Naive B cell (primary cell): ENCODE measurements around the gene TNK2. TPM values are rescaled to one million over a fixed set of nuclear protein-coding genes. Genes with fewer than 3 reads are reported as not detected.
"Not testable (repeated sequence)": the region's sequence is repeated elsewhere in the genome, so short reads cannot be mapped to it uniquely, and the experiment has no call there.

Experiments
- ATAC-seq, 2 donors: fragments of 150-1000 bp; cut with Tn5 transposase; 2 replicates each; pipeline ENCODE4 v1.10.0; 2021; ENCODE audit warnings: low read depth in 2 of 2, mild to moderate bottlenecking in 2 of 2, moderate library complexity in 2 of 2
- DNase-seq: peaks from one replicate; pipeline ENCODE4 v3.0.0; 2022
- H3K27ac Mint-ChIP-seq, 6 donors: one replicate each; pipeline ENCODE4 v1.8.0; 2020 to 2022; ENCODE audit warnings: mild to moderate bottlenecking in 6 of 6, mixed read lengths in 6 of 6, moderate library complexity in 5 of 6, inconsistent platforms in 2 of 6
- H3K27me3 Mint-ChIP-seq, 3 donors: one replicate each; pipeline ENCODE4 v1.8.0; 2021 to 2022; ENCODE audit warnings: mixed read lengths in 3 of 3, mild to moderate bottlenecking in 1 of 3
- H3K36me3 Mint-ChIP-seq, 2 donors: one replicate each; pipeline ENCODE4 v1.8.0; 2020 to 2022; ENCODE audit warnings: mixed read lengths in 2 of 2, inconsistent platforms in 1 of 2, mild to moderate bottlenecking in 1 of 2
- H3K4me1 Mint-ChIP-seq, 3 donors: one replicate each; pipeline ENCODE4 v1.8.0; 2020 to 2022; ENCODE audit warnings: mixed read lengths in 3 of 3, inconsistent platforms in 1 of 3, mild to moderate bottlenecking in 1 of 3, moderate library complexity in 1 of 3
- H3K4me3 Mint-ChIP-seq, 8 donors: one replicate each; pipeline ENCODE4 v1.8.0; 2020 to 2022; ENCODE audit warnings: mild to moderate bottlenecking in 8 of 8, mixed read lengths in 8 of 8, moderate library complexity in 8 of 8, inconsistent platforms in 2 of 8
- H3K9me3 Mint-ChIP-seq, 7 donors: one replicate each; pipeline ENCODE4 v1.8.0; 2020 to 2022; ENCODE audit warnings: mixed read lengths in 7 of 7, mild to moderate bottlenecking in 5 of 7, inconsistent platforms in 2 of 7, moderate library complexity in 1 of 7
- polyA plus RNA-seq, 6 donors: library from polyadenylated mRNA; unstranded; fragments of 300-500 nt; fragmentation: Illumina TruSeq; gene quantifications; one replicate each; pipeline ENCODE4 v1.2.3, GENCODE V29; 2021; ENCODE audit warnings: low read depth in 6 of 6

The TNK2 gene
- polyA plus RNA-seq, 6 donors from 2014 or later = 1.1 to 4.8 (median 2.3) TPM

- H3K27ac Mint-ChIP-seq, H3K4me3 Mint-ChIP-seq, ATAC-seq, DNase-seq, H3K27me3 Mint-ChIP-seq, H3K9me3 Mint-ChIP-seq, H3K36me3 Mint-ChIP-seq: not testable (repeated sequence)
- peaks cover 5 to 13% (median 10%) of the 10 kb centered on the region in 3 donors for H3K4me1 Mint-ChIP-seq
These were observed 46.0 kb downstream of the TNK2 start for GRCh38 chr3:195862318-195862717.

- peak overlapping the region in 1 of 8 donors; percentile 57 for H3K4me3 Mint-ChIP-seq
These were observed 47.9 kb downstream of the TNK2 start for GRCh38 chr3:195860456-195860855.

GRCh38 chr3:195859846-195860411, 48.4 kb downstream of the TNK2 start:
- Mint-ChIP-seq H3K36me3 (no peaks in the 10 kb centered on the region), H3K27ac (peak overlapping the region in 3 of 6 donors; percentile 27 to 86 (median 62)), H3K4me3 (peak overlapping the region in 2 of 8 donors; percentile 57 to 63), H3K4me1 (peaks cover 5 to 13% (median 10%) of the 10 kb centered on the region in 3 donors), H3K27me3 (no peaks in the 10 kb centered on the region), H3K9me3 (no peaks in the 10 kb centered on the region)
- DNase-seq (no peak), ATAC-seq (no peak)

More at GRCh38 chr3:195860456-195860855, 47.9 kb downstream of the TNK2 start:
- Mint-ChIP-seq H3K27ac (peak overlapping the region in 3 of 6 donors; percentile 27 to 86 (median 62)), H3K27me3 (no peaks in the 10 kb centered on the region), H3K9me3 (no peaks in the 10 kb centered on the region), H3K36me3 (no peaks in the 10 kb centered on the region), H3K4me1 (peaks cover 5 to 13% (median 10%) of the 10 kb centered on the region in 3 donors)
- ATAC-seq (no peak), DNase-seq (no peak)

GRCh38 chr3:195859061-195859845, 49.1 kb downstream of the TNK2 start:
- Mint-ChIP-seq H3K4me3 (peak overlapping the region in 5 of 8 donors; percentile 4 to 88 (median 57)), H3K9me3 (no peaks in the 10 kb centered on the region), H3K36me3 (no peaks in the 10 kb centered on the region), H3K27me3 (no peaks in the 10 kb centered on the region), H3K4me1 (peaks cover 5 to 13% (median 10%) of the 10 kb centered on the region in 3 donors), H3K27ac (peak overlapping the region in 5 of 6 donors; percentile 16 to 85 (median 52))
- DNase-seq = peak; percentile 71
- peak; percentile 52 to 59 for ATAC-seq

- no peaks in the 10 kb centered on the region for H3K36me3 Mint-ChIP-seq
- H3K9me3 Mint-ChIP-seq = no peaks in the 10 kb centered on the region
- H3K27ac Mint-ChIP-seq = no peak overlapping the region
- H3K27me3 Mint-ChIP-seq = peaks cover 0 to 13% (median 6%) of the 10 kb centered on the region in 3 donors
- H3K4me1 Mint-ChIP-seq = peaks cover 6 to 9% (median 8%) of the 10 kb centered on the region in 3 donors
- H3K4me3 Mint-ChIP-seq = no peak overlapping the region
- DNase-seq (no peak), ATAC-seq (no peak)
These were observed 51.8 kb downstream of the TNK2 start for GRCh38 chr3:195856410-195857084.

DNA sequence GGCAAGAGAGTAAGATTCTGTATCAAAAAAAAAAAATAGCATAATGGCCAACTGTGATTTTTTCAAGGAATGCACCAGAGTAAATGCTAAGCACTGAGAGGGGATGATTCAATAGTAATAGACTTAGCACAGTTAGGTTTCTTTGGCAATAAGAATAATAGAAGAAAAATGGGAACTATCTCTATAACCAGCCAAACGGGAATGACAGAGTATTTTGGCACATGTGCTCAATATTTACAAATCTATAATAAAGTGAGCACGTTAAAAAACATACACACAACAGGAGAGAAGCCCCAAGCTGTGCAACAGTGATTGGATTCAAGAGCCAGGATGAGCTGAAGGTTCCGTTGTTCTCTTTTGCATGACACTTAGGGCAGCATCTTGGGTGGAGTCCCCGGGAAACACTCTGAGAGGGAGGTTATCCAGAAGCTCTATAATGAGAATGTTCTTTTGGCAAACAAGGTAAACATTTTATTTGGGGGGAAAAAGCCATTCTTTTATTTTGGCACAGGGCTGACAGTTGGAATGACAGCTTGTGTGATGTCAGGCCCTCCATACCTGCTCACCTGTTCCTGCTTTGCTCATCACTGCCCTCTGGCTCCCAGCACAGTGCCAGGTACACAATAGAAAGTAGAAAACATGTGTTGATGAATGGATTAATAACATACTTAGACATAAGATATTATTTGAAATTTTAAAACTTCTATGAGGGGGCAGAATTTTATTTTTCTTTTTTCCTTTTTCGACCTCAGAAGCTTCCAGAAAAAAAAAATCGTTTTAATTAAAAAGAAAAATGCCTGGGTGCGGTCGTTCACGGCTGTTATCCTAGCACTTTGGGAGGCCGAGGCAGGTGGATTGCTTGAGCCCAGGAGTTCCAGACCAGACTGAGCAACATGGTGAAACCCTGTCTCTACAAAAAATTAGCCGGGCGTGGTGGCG, 52.6 kb downstream of the TNK2 start:
- no peak overlapping the region for H3K27ac Mint-ChIP-seq
- peaks cover 12 to 16% (median 13%) of the 10 kb centered on the region in 3 donors for H3K4me1 Mint-ChIP-seq
- no peaks in the 10 kb centered on the region for H3K36me3 Mint-ChIP-seq
- peaks cover 0 to 21% (median 12%) of the 10 kb centered on the region in 3 donors for H3K27me3 Mint-ChIP-seq
- H3K9me3 Mint-ChIP-seq = no peaks in the 10 kb centered on the region
- H3K4me3 Mint-ChIP-seq = no peak overlapping the region
- DNase-seq (no peak), ATAC-seq (no peak)

- Mint-ChIP-seq H3K27ac (no peak overlapping the region), H3K27me3 (peaks cover 0 to 21% (median 14%) of the 10 kb centered on the region in 3 donors), H3K36me3 (no peaks in the 10 kb centered on the region), H3K4me1 (peaks cover 12 to 19% (median 13%) of the 10 kb centered on the region in 3 donors), H3K4me3 (no peak overlapping the region), H3K9me3 (no peaks in the 10 kb centered on the region)
- ATAC-seq = no peak
- no peak for DNase-seq
These were observed 53.6 kb downstream of the TNK2 start for GRCh38 chr3:195854628-195855294.

DNA sequence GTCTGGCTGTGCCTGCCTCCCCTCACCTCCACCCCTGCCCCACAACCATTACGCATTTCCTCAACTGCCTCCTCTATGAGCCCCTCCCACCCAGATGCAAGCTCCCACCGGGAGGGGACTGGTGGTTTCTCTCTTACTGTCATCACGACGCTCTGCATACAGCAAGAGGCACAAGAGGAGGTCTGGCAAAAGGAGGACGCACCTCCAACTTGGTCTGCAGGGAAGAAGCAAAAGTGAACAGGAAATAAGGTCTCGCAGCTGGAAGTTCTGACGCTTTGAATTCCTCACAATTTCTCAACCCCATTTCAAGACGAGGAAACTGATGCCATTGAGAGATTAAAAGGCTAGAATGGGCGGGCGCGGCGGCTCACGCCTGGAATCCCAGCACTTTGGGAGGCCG, 54.4 kb downstream of the TNK2 start:
- H3K4me1 Mint-ChIP-seq = peaks cover 9 to 13% (median 10%) of the 10 kb centered on the region in 3 donors
- no peaks in the 10 kb centered on the region for H3K36me3 Mint-ChIP-seq
- peak overlapping the region in 1 of 8 donors; percentile 35 for H3K4me3 Mint-ChIP-seq
- ATAC-seq (no peak), DNase-seq (no peak)
- no peaks in the 10 kb centered on the region for H3K9me3 Mint-ChIP-seq
- H3K27me3 Mint-ChIP-seq = peaks cover 0 to 21% (median 14%) of the 10 kb centered on the region in 3 donors
- no peak overlapping the region for H3K27ac Mint-ChIP-seq

DNA sequence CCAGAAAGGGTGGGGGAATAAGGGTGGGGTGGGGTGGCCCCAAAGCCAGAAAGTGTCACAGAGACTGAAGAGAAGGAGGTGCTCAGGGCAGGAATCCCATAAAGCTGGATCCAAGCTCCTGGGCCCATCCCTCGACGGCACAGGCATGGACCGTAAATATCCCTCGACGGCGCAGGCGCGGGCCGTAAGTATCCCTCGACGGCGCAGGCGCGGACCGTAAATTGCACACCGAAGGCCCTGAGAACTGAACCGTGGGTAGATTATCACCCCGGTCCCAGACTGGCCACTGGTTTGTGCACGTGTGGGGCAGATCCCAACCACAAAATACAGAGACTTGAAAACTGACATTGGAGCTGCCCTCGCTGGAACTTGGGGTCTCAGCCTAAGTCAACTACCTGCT, 55.3 kb downstream of the TNK2 start:
- Mint-ChIP-seq H3K4me3 (no peak overlapping the region), H3K9me3 (no peaks in the 10 kb centered on the region), H3K27me3 (peaks cover 0 to 21% (median 14%) of the 10 kb centered on the region in 3 donors), H3K36me3 (no peaks in the 10 kb centered on the region), H3K27ac (no peak overlapping the region), H3K4me1 (peaks cover 9 to 13% (median 10%) of the 10 kb centered on the region in 3 donors)
- ATAC-seq (no peak), DNase-seq (no peak)

DNA sequence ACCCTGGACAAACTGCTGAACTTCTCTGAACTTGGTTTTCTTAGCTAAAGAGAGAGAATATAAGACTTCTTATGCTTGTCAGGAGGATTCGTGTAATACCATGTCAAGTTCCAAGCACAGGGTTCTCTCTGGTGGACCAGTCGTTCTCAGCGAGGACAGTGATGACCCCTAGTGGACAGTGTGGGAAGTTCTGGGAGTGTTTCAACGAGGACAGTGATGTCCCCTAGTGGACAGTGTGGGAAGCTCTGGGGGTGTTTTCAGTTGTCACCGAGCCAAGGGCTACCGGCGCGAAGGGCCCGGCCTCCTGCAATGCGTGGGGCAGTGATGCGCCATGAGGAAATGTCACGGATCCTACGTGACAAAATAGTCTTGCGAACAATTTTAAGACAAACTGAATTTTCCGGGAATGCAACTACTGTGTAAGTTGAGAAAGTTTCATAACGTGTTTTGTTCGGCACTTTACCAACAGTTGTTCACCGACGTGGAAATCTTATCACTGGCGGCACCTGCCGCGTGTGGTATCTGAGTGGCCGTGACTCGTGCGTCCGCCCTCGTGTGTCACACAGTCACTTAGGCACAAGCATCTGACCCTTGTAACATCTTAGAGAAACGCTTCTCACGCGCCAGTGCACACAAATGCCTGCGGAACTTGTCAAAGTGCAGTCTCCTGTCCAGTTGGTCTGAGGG, 57.4 kb downstream of the TNK2 start:
- DNase-seq = peak; percentile 85
- Mint-ChIP-seq H3K27ac (peak overlapping the region in 3 of 6 donors; percentile 34 to 59 (median 42)), H3K9me3 (no peaks in the 10 kb centered on the region), H3K4me3 (peak overlapping the region in 7 of 8 donors; percentile 12 to 77 (median 54)), H3K4me1 (peaks cover 9 to 13% (median 10%) of the 10 kb centered on the region in 3 donors), H3K36me3 (no peaks in the 10 kb centered on the region), H3K27me3 (peaks cover under 1 to 21% (median 14%) of the 10 kb centered on the region in 3 donors)
- peak; percentile 73 to 95 for ATAC-seq

DNA sequence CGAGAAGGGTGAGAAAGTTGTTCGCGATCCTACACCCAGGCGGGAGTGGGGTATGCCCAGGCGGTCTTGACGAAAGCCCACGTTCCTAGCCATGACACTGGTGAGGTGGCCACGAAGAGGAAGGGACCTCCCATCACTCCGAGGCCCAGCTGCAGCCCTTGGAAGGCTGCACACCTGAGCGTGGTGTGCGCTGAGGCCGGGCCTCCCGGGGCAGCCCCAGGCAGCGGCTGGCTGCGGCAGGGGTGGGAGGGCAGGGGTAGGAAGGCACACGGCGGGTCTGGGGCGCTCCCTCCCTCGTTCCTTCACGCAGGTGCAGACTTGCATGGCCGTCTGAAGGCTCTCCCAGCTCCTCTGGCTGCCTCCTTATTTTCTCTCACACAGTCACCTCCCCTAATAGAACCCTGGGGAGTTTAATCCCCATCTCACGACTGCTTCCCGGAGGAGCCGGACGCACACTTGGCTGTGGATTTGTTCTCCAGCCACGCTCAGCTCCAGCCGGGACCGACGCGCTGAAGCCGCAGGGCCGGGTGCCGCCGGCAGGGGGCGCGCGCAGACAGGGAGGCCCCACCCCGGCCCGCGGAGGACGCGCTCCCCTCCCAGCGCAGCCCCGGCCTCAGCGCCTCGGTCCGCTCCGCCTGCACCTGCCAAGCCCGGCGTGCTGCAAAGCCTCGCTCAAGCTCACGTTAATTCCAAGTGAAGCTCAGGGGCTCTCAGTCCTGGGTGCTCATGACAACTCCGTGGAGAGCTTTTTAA, 58.9 kb downstream of the TNK2 start:
- peak overlapping the region in 2 of 8 donors; percentile 45 to 79 for H3K4me3 Mint-ChIP-seq
- peak overlapping the region in 2 of 6 donors; percentile 12 to 46 for H3K27ac Mint-ChIP-seq
- DNase-seq (peak; percentile 57), ATAC-seq (peak in 1 of 2 donors; percentile 79)
- no peaks in the 10 kb centered on the region for H3K36me3 Mint-ChIP-seq
- H3K9me3 Mint-ChIP-seq = no peaks in the 10 kb centered on the region
- peaks cover 9 to 26% (median 14%) of the 10 kb centered on the region in 3 donors for H3K27me3 Mint-ChIP-seq
- peaks cover 9 to 13% (median 10%) of the 10 kb centered on the region in 3 donors for H3K4me1 Mint-ChIP-seq
